Ishikawa (cell line): ENCODE data around the gene GALK1.

Experiments used
- CEBPB ChIP-seq: IDR thresholded peaks from 2 replicates; pipeline ENCODE4 v1.6.1; 2012
- CREB1 ChIP-seq: IDR thresholded peaks from 2 replicates; pipeline ENCODE4 v1.6.1; 2012; ENCODE audit warnings: low read depth
- EGR1 ChIP-seq: IDR thresholded peaks from 2 replicates; pipeline ENCODE4 v1.6.1; 2012
- EP300 ChIP-seq: IDR thresholded peaks from 2 replicates; pipeline ENCODE4 v1.6.1; 2012; ENCODE audit warnings: borderline replicate concordance
- FOXM1 ChIP-seq: IDR thresholded peaks from 2 replicates; pipeline ENCODE4 v1.6.1; 2012; ENCODE audit warnings: low read depth, borderline replicate concordance
- NFIC ChIP-seq: IDR thresholded peaks from 2 replicates; pipeline ENCODE4 v1.6.1; 2012
- RAD21 ChIP-seq: IDR thresholded peaks from 2 replicates; pipeline ENCODE4 v1.6.1; 2012; ENCODE audit warnings: low read depth
- TAF1 ChIP-seq: IDR thresholded peaks from 2 replicates; pipeline ENCODE4 v1.6.1; 2012; ENCODE audit warnings: low read depth, mild to moderate bottlenecking
- TCF12 ChIP-seq: IDR thresholded peaks from 2 replicates; pipeline ENCODE4 v1.6.1; 2012; ENCODE audit warnings: low read depth
- TEAD4 ChIP-seq: IDR thresholded peaks from 2 replicates; pipeline ENCODE4 v1.6.1; 2012
- YY1 ChIP-seq: IDR thresholded peaks from 2 replicates; pipeline ENCODE4 v1.6.1; 2012; ENCODE audit warnings: low read depth
- ZBTB7A ChIP-seq: IDR thresholded peaks from 2 replicates; pipeline ENCODE4 v1.6.1; 2012; ENCODE audit warnings: low read depth
- TF ChIP-seq, protein P1 (sequence below): IDR thresholded peaks from 2 replicates; pipeline ENCODE4 v1.6.1; 2012
- TF ChIP-seq, protein P2 (sequence below): IDR thresholded peaks from 2 replicates; pipeline ENCODE4 v1.6.1; 2012
- TF ChIP-seq, protein P3 (sequence below): IDR thresholded peaks from 2 replicates; pipeline ENCODE4 v1.6.1; 2012; ENCODE audit warnings: low read depth, mild to moderate bottlenecking

GALK1 gene

DNA sequence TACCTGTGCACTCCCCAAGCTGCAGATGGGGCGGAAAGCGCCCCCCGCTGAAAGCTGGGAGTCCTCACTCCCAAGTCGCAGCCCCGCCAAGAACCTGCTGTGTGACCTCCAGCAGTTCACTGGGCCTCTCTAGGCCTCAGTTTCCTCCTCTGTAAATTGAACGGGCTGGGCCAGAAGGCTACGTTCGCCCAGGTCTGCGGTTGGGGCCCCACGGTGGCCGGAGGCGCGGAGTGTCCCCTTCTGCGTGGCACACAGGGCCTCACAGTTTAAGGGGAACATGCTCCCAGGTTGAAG is 628 bp downstream of the GALK1 start:
- peak; percentile 31 for TF ChIP-seq NFIC
- TF ChIP-seq ZBTB7A = no peak

GRCh38 chr17:75763613-75764416 is 1.2 kb downstream of the GALK1 start:
- TF ChIP-seq EGR1 = no peak
- no peak; the same call in 1 of the 2 replicates for TF ChIP-seq EP300
- no peak for TF ChIP-seq YY1
- no peak for TF ChIP-seq CREB1
- TF ChIP-seq, protein P1, sequence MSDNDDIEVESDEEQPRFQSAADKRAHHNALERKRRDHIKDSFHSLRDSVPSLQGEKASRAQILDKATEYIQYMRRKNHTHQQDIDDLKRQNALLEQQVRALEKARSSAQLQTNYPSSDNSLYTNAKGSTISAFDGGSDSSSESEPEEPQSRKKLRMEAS = no peak
- no peak for TF ChIP-seq RAD21
- TF ChIP-seq TEAD4 = no peak
- TF ChIP-seq TAF1 = no peak
- no peak for TF ChIP-seq CEBPB
- TF ChIP-seq, protein P2, sequence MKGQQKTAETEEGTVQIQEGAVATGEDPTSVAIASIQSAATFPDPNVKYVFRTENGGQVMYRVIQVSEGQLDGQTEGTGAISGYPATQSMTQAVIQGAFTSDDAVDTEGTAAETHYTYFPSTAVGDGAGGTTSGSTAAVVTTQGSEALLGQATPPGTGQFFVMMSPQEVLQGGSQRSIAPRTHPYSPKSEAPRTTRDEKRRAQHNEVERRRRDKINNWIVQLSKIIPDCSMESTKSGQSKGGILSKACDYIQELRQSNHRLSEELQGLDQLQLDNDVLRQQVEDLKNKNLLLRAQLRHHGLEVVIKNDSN = no peak
- no peak for TF ChIP-seq NFIC
- no peak for TF ChIP-seq TCF12

- TF ChIP-seq TEAD4 (no peak), ZBTB7A (no peak), TAF1 (no peak), NFIC (no peak), CEBPB (no peak), TCF12 (no peak), RAD21 (no peak), EP300 (no peak), CREB1 (no peak), EGR1 (no peak), FOXM1 (no peak), YY1 (no peak)
- TF ChIP-seq, protein P3, sequence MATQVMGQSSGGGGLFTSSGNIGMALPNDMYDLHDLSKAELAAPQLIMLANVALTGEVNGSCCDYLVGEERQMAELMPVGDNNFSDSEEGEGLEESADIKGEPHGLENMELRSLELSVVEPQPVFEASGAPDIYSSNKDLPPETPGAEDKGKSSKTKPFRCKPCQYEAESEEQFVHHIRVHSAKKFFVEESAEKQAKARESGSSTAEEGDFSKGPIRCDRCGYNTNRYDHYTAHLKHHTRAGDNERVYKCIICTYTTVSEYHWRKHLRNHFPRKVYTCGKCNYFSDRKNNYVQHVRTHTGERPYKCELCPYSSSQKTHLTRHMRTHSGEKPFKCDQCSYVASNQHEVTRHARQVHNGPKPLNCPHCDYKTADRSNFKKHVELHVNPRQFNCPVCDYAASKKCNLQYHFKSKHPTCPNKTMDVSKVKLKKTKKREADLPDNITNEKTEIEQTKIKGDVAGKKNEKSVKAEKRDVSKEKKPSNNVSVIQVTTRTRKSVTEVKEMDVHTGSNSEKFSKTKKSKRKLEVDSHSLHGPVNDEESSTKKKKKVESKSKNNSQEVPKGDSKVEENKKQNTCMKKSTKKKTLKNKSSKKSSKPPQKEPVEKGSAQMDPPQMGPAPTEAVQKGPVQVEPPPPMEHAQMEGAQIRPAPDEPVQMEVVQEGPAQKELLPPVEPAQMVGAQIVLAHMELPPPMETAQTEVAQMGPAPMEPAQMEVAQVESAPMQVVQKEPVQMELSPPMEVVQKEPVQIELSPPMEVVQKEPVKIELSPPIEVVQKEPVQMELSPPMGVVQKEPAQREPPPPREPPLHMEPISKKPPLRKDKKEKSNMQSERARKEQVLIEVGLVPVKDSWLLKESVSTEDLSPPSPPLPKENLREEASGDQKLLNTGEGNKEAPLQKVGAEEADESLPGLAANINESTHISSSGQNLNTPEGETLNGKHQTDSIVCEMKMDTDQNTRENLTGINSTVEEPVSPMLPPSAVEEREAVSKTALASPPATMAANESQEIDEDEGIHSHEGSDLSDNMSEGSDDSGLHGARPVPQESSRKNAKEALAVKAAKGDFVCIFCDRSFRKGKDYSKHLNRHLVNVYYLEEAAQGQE = no peak
- TF ChIP-seq, protein P1 = no peak
These were observed 1.8 kb downstream of the GALK1 start for GRCh38 chr17:75763269-75763607.

- TF ChIP-seq FOXM1 = no peak
- no peak for TF ChIP-seq ZBTB7A
- no peak for TF ChIP-seq TEAD4
- no peak for TF ChIP-seq NFIC
- TF ChIP-seq RAD21 = no peak
- TF ChIP-seq, protein P3 = no peak
- no peak for TF ChIP-seq TAF1
- no peak for TF ChIP-seq YY1
- no peak for TF ChIP-seq TCF12
- TF ChIP-seq, protein P1 = no peak
- TF ChIP-seq CREB1 = no peak
- no peak for TF ChIP-seq EGR1
- TF ChIP-seq, protein P2 = no peak
- no peak for TF ChIP-seq EP300
- TF ChIP-seq CEBPB = no peak
These were observed 2.3 kb downstream of the GALK1 start for GRCh38 chr17:75762513-75763268.

DNA sequence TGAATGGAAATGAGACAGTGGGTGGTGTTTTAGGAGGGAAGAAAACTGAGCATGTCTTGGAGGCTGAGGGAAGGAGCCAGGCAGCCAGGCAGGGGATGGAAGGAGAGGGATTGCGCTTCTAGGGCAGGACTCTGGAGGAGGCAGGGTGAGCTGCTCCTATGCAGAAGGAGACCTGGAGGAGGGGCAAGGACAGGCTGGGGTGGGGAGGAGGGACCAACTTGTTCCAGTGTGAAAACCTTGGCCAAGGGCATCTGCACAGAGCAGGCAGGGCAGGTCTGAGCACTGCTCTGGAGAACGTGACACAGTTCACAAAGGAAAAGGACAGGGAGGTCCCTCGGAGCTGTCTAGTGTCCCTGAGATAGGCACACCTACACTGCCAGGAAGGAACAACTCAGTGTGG is 5.5 kb downstream of the GALK1 start:
- TF ChIP-seq, protein P1 = no peak
- no peak for TF ChIP-seq EGR1
- TF ChIP-seq TEAD4 = no peak
- no peak for TF ChIP-seq ZBTB7A
- no peak for TF ChIP-seq NFIC
- no peak for TF ChIP-seq YY1
- no peak for TF ChIP-seq TCF12
- no peak for TF ChIP-seq TAF1
- no peak for TF ChIP-seq EP300
- no peak for TF ChIP-seq FOXM1
- TF ChIP-seq, protein P2 = no peak
- TF ChIP-seq, protein P3 = no peak
- no peak for TF ChIP-seq RAD21
- TF ChIP-seq CEBPB = no peak
- no peak for TF ChIP-seq CREB1
